SK-N-SH treated with all-trans-retinoic acid at 6 μM for 48 hours (cell line): ENCODE measurements around the gene GRIA1.

ENCODE experiments used
- ATAC-seq: fragments of 200-7000 bp; cut with Tn5 transposase; 3 replicates; pipeline ENCODE4 v1.9.1; 2020; ENCODE audit warnings: mild to moderate bottlenecking, moderate library complexity
- BACH2 ChIP-seq: fragments of 250-450 bp; sonication (Bioruptor Pico); IDR thresholded peaks from 2 replicates; pipeline ENCODE4 v1.9.0; 2021; ENCODE audit warnings: mild to moderate bottlenecking, borderline replicate concordance
- CREB5 ChIP-seq: fragments of 250-450 bp; sonication (Bioruptor Pico); IDR thresholded peaks from 2 replicates; pipeline ENCODE4 v1.5.1; 2020; ENCODE audit warnings: low read depth, mild to moderate bottlenecking, moderate library complexity
- CSDC2 ChIP-seq: fragments of 250-450 bp; sonication (Bioruptor Pico); IDR thresholded peaks from 2 replicates; pipeline ENCODE4 v1.5.0; 2020; ENCODE audit warnings: mild to moderate bottlenecking, moderate library complexity
- CSRNP3 ChIP-seq: fragments of 250-450 bp; sonication (Bioruptor Pico); IDR thresholded peaks from 2 replicates; pipeline ENCODE4 v1.5.1; 2021; ENCODE audit warnings: mild to moderate bottlenecking, moderate library complexity
- ESRRG ChIP-seq: fragments of 250-450 bp; sonication (Bioruptor Pico); IDR thresholded peaks from 2 replicates; pipeline ENCODE4 v1.6.1; 2021; ENCODE audit warnings: mild to moderate bottlenecking
- ISL1 ChIP-seq: fragments of 250-450 bp; sonication (Bioruptor Pico); IDR thresholded peaks from 2 replicates; pipeline ENCODE4 v2.1.2; 2022; ENCODE audit warnings: mild to moderate bottlenecking, moderate library complexity
- OSR1 ChIP-seq: fragments of 250-450 bp; sonication (Bioruptor Pico); IDR thresholded peaks from 2 replicates; pipeline ENCODE4 v1.8.0; 2022; ENCODE audit warnings: moderate library complexity, mild to moderate bottlenecking, inconsistent platforms
- PATZ1 ChIP-seq: fragments of 250-450 bp; sonication (Bioruptor Pico); IDR thresholded peaks from 2 replicates; pipeline ENCODE4 v1.8.0; 2020; ENCODE audit warnings: mild to moderate bottlenecking, moderate library complexity, borderline replicate concordance
- POU6F1 ChIP-seq: fragments of 250-450 bp; sonication (Bioruptor Pico); IDR thresholded peaks from 2 replicates; pipeline ENCODE4 v1.8.0; 2021; ENCODE audit warnings: low read depth, mild to moderate bottlenecking, moderate library complexity, borderline replicate concordance
- PPARA ChIP-seq: fragments of 250-450 bp; sonication (Bioruptor Pico); IDR thresholded peaks from 2 replicates; pipeline ENCODE4 v1.5.0; 2020; ENCODE audit warnings: mild to moderate bottlenecking, borderline replicate concordance
- RARB ChIP-seq: fragments of 250-450 bp; sonication (Bioruptor Pico); IDR thresholded peaks from 2 replicates; pipeline ENCODE4 v1.8.0; 2021; ENCODE audit warnings: mild to moderate bottlenecking, moderate library complexity
- SNAI2 ChIP-seq: fragments of 250-450 bp; sonication (Bioruptor Pico); IDR thresholded peaks from 2 replicates; pipeline ENCODE4 v1.5.0; 2020; ENCODE audit warnings: mild to moderate bottlenecking, moderate library complexity
- TOX ChIP-seq: fragments of 250-450 bp; sonication (Bioruptor Pico); IDR thresholded peaks from 2 replicates; pipeline ENCODE4 v1.8.0; 2021; ENCODE audit warnings: mild to moderate bottlenecking, moderate library complexity, borderline replicate concordance
- TSHZ2 ChIP-seq: fragments of 250-450 bp; sonication (Bioruptor Pico); IDR thresholded peaks from 2 replicates; pipeline ENCODE4 v1.5.0; 2020; ENCODE audit warnings: mild to moderate bottlenecking, moderate library complexity
- ZC3H10 ChIP-seq: fragments of 250-450 bp; sonication (Bioruptor Pico); IDR thresholded peaks from 2 replicates; pipeline ENCODE4 v1.5.1; 2021; ENCODE audit warnings: mild to moderate bottlenecking, moderate library complexity
- ZFP30 ChIP-seq: fragments of 450-650 bp; formaldehyde crosslinking; IDR thresholded peaks from 2 replicates; pipeline ENCODE4 v1.5.0; 2022; ENCODE audit warnings: mild to moderate bottlenecking, moderate library complexity
- ZNF565 ChIP-seq: fragments of 450-650 bp; formaldehyde crosslinking; conservative IDR thresholded peaks from 2 replicates; pipeline ENCODE4 v1.5.0; 2020; ENCODE audit warnings: low read depth, mild to moderate bottlenecking, moderate library complexity

Gene GRIA1

GRCh38 chr5:153605386-153605785 is 114.9 kb downstream of the GRIA1 start (continued):
- TF ChIP-seq TSHZ2 (CRISPR knock-in tag) = no peak
- TF ChIP-seq TOX = no peak
- no peak for TF ChIP-seq ZFP30 (CRISPR knock-in tag)
- no peak for TF ChIP-seq POU6F1 (CRISPR knock-in tag)
- no peak for TF ChIP-seq ESRRG (CRISPR knock-in tag)
- TF ChIP-seq RARB (CRISPR knock-in tag) = no peak
- TF ChIP-seq ZC3H10 = no peak
- no peak for TF ChIP-seq PPARA (CRISPR knock-in tag)
- TF ChIP-seq OSR1 (CRISPR knock-in tag) = no peak
- TF ChIP-seq ZNF565 (CRISPR knock-in tag) = no peak
- TF ChIP-seq, all 23 proteins: peak for 0

GRCh38 chr5:153610009-153610408 is 119.5 kb downstream of the GRIA1 start:
- TF ChIP-seq ZC3H10 (no peak), ISL1 (CRISPR knock-in tag) (no peak), ESRRG (CRISPR knock-in tag) (no peak), CSDC2 (CRISPR knock-in tag) (no peak), TSHZ2 (CRISPR knock-in tag) (no peak), POU6F1 (CRISPR knock-in tag) (no peak), ZNF565 (CRISPR knock-in tag) (no peak), SNAI2 (CRISPR knock-in tag) (no peak), CSRNP3 (CRISPR knock-in tag) (no peak)
- no peak for ATAC-seq

GRCh38 chr5:153610811-153611210 is 120.3 kb downstream of the GRIA1 start:
- ATAC-seq = no peak
- TF ChIP-seq CREB5 (no peak), RARB (CRISPR knock-in tag) (no peak), TOX (no peak), POU6F1 (CRISPR knock-in tag) (no peak), BACH2 (no peak), ZC3H10 (no peak), TSHZ2 (CRISPR knock-in tag) (no peak), PATZ1 (CRISPR knock-in tag) (no peak), ESRRG (CRISPR knock-in tag) (no peak)
